SK-N-MC (cell line): Measurements from ENCODE around the gene TTLL6.

Source experiments
- EZH2 ChIP-seq: fragments of 200-600 bp; sonication (generic); IDR thresholded peaks from one replicate; pipeline ENCODE4 v1.6.1; 2017; ENCODE audit warnings: antibody characterized with exemption
- FOXP2 ChIP-seq: optimal IDR thresholded peaks from 2 replicates; pipeline ENCODE3; 2011; ENCODE audit warnings: mild to moderate bottlenecking, moderate library complexity; ENCODE audit not compliant: insufficient read depth; ENCODE audit errors: extremely low read length, control extremely low read depth
- POLR2AphosphoS5 ChIP-seq: IDR thresholded peaks from 2 replicates; pipeline ENCODE4 v1.6.1; 2012; ENCODE audit warnings: mild to moderate bottlenecking, low read depth, low read length, borderline replicate concordance

GRCh38 chr17:48726916-48727286 is 90.1 kb downstream of the TTLL6 start:
- TF ChIP-seq EZH2 (no peak), POLR2AphosphoS5 (no peak), FOXP2 (no peak)
